Fibroblast of skin of left quadriceps (primary cell): ENCODE data around the gene ATP2A3.

Experiments
- DNase-seq, 2 experiments: peaks; one replicate each; pipeline ENCODE4 v3.0.0-alpha.2; 2013; ENCODE audit warnings: low read depth in 2 of 2

Gene ATP2A3

GRCh38 chr17:3927628-3928340 is 36.5 kb downstream of the ATP2A3 start:
- no peak for DNase-seq

- DNase-seq: no peak
Measured at GRCh38 chr17:3926860-3927627, 37.2 kb downstream of the ATP2A3 start.

- DNase-seq: no peak
Measured at GRCh38 chr17:3925684-3926485, 38.4 kb downstream of the ATP2A3 start.

GRCh38 chr17:3924512-3925350 is 39.5 kb downstream of the ATP2A3 start:
- no peak for DNase-seq

- DNase-seq: no peak
Measured at GRCh38 chr17:3923466-3924190, 40.6 kb downstream of the ATP2A3 start.

- no peak for DNase-seq
Measured at GRCh38 chr17:3922765-3923164, 41.5 kb downstream of the ATP2A3 start.

GRCh38 chr17:3921502-3922319 is 42.5 kb downstream of the ATP2A3 start:
- DNase-seq: no peak

GRCh38 chr17:3921006-3921405 is 43.2 kb downstream of the ATP2A3 start:
- DNase-seq: no peak

- no peak for DNase-seq
Measured at GRCh38 chr17:3919123-3919624, 45.1 kb downstream of the ATP2A3 start.

- DNase-seq: no peak
Measured at GRCh38 chr17:3918372-3919122, 45.7 kb downstream of the ATP2A3 start.

- DNase-seq: no peak
Measured at GRCh38 chr17:3917391-3917931, 46.8 kb downstream of the ATP2A3 start.

GRCh38 chr17:3916825-3917224 is 47.4 kb downstream of the ATP2A3 start:
- DNase-seq: no peak

GRCh38 chr17:3915995-3916696 is 48.1 kb downstream of the ATP2A3 start, which contains the start of gene P2RX1:
TSS of gene P2RX1 (minus strand) at chr17:3916465. CDS start at chr17:3916225, 240 bp downstream.
- DNase-seq: no peak

- DNase-seq: no peak
Measured at GRCh38 chr17:3915581-3915994, 48.6 kb downstream of the ATP2A3 start.

- no peak for DNase-seq
Measured at GRCh38 chr17:3914312-3914670, 49.9 kb downstream of the ATP2A3 start.

- peak in 1 of 2 experiments; percentile 30 for DNase-seq
Measured at GRCh38 chr17:3913531-3914311, 50.5 kb downstream of the ATP2A3 start.

- DNase-seq: no peak
Measured at GRCh38 chr17:3912827-3913226, 51.4 kb downstream of the ATP2A3 start.
